ENCODE data around the gene CAMSAP2.

Gene CAMSAP2

GRCh38 chr1:200889571-200889970, 150.9 kb downstream of the CAMSAP2 start:
- TF ChIP-seq MYC (IDR thresholded peaks at IDR 0.05; ENCODE audit: low read depth, low read length) (no peak), MAX (IDR thresholded peaks at IDR 0.05; ENCODE audit: low read depth, low read length) (no peak), CTCF (IDR thresholded peaks at IDR 0.05; ENCODE audit: low read depth, low read length) (no peak), POLR2A (IDR thresholded peaks at IDR 0.05; ENCODE audit: extremely low read depth, insufficient read length) (no peak)
- DNase-seq (ENCODE audit: low read depth), result no peak
- H3K4me3 ChIP-seq (ENCODE audit: low read depth, low read length), result no peak overlapping the region

GRCh38 chr1:200890027-200890426, 151.3 kb downstream of the CAMSAP2 start:
- no peak overlapping the region for H3K4me3 ChIP-seq (ENCODE audit: low read depth, low read length)
- TF ChIP-seq POLR2A (IDR thresholded peaks at IDR 0.05; ENCODE audit: extremely low read depth, insufficient read length) (no peak), CTCF (IDR thresholded peaks at IDR 0.05; ENCODE audit: low read depth, low read length) (no peak), MYC (IDR thresholded peaks at IDR 0.05; ENCODE audit: low read depth, low read length) (no peak), MAX (IDR thresholded peaks at IDR 0.05; ENCODE audit: low read depth, low read length) (no peak)
- no peak for DNase-seq (ENCODE audit: low read depth)

- DNase-seq (ENCODE audit: low read depth), result no peak
- H3K4me3 ChIP-seq (ENCODE audit: low read depth, low read length), result no peak overlapping the region
- TF ChIP-seq CTCF (IDR thresholded peaks at IDR 0.05; ENCODE audit: low read depth, low read length), result no peak
- TF ChIP-seq MYC (IDR thresholded peaks at IDR 0.05; ENCODE audit: low read depth, low read length), result no peak
- TF ChIP-seq POLR2A (IDR thresholded peaks at IDR 0.05; ENCODE audit: extremely low read depth, insufficient read length), result no peak
- no peak for TF ChIP-seq MAX (IDR thresholded peaks at IDR 0.05; ENCODE audit: low read depth, low read length)
Measured at GRCh38 chr1:200890818-200891773, 152.4 kb downstream of the CAMSAP2 start.

- no peak overlapping the region for H3K4me3 ChIP-seq (ENCODE audit: low read depth, low read length)
- no peak for DNase-seq (ENCODE audit: low read depth)
- no peak for TF ChIP-seq POLR2A (IDR thresholded peaks at IDR 0.05; ENCODE audit: extremely low read depth, insufficient read length)
Measured at GRCh38 chr1:200891774-200892157, 153.1 kb downstream of the CAMSAP2 start.

- DNase-seq (ENCODE audit: low read depth), result no peak
- TF ChIP-seq MYC (IDR thresholded peaks at IDR 0.05; ENCODE audit: low read depth, low read length), result no peak
- TF ChIP-seq MAX (IDR thresholded peaks at IDR 0.05; ENCODE audit: low read depth, low read length), result no peak
- no peak for TF ChIP-seq POLR2A (IDR thresholded peaks at IDR 0.05; ENCODE audit: extremely low read depth, insufficient read length)
- TF ChIP-seq CTCF (IDR thresholded peaks at IDR 0.05; ENCODE audit: low read depth, low read length), result no peak
- H3K4me3 ChIP-seq (ENCODE audit: low read depth, low read length), result no peak overlapping the region
Measured at GRCh38 chr1:200892546-200892945, 153.9 kb downstream of the CAMSAP2 start.

- no peak overlapping the region for H3K4me3 ChIP-seq (ENCODE audit: low read depth, low read length)
- no peak for TF ChIP-seq CTCF (IDR thresholded peaks at IDR 0.05; ENCODE audit: low read depth, low read length)
- TF ChIP-seq MYC (IDR thresholded peaks at IDR 0.05; ENCODE audit: low read depth, low read length), result no peak
- TF ChIP-seq MAX (IDR thresholded peaks at IDR 0.05; ENCODE audit: low read depth, low read length), result no peak
- TF ChIP-seq POLR2A (IDR thresholded peaks at IDR 0.05; ENCODE audit: extremely low read depth, insufficient read length), result no peak
Measured at GRCh38 chr1:200892958-200893357, 154.3 kb downstream of the CAMSAP2 start.

More at GRCh38 chr1:200892958-200893357, 154.3 kb downstream of the CAMSAP2 start:
- no peak for DNase-seq (ENCODE audit: low read depth)
